Astrocyte (in vitro differentiated cells and primary cell): Measurements from ENCODE around the gene MYO1A. TPM values are rescaled to one million over a fixed set of nuclear protein-coding genes. Genes with fewer than 3 reads are reported as not detected.
"Not testable (repeated sequence)": the region's sequence is repeated elsewhere in the genome, so short reads cannot be mapped to it uniquely, and the experiment has no call there.

Experiments
- DNase-seq: peaks from one replicate; pipeline ENCODE4 v3.0.0-alpha.2; 2010; ENCODE audit warnings: low read depth
- FAIRE-seq: peaks from 2 replicates; lab custom pipeline; 2011; peaks lifted over from hg19 to GRCh38; lab: Jason Lieb, UNC
- H2AFZ ChIP-seq: 2 replicates; pipeline ENCODE4 v1.6.0; 2012; ENCODE audit warnings: low read depth, low read length, inconsistent platforms
- H3K27ac ChIP-seq: 2 replicates; pipeline ENCODE4 v1.5.1; 2011; ENCODE audit warnings: low read depth, low read length, inconsistent platforms
- H3K27me3 ChIP-seq: 2 replicates; pipeline ENCODE4 v1.6.0; 2011; ENCODE audit warnings: low read length, inconsistent platforms; ENCODE audit not compliant: insufficient read depth
- H3K36me3 ChIP-seq: 2 replicates; pipeline ENCODE4 v1.5.1; 2011; ENCODE audit warnings: low read length, inconsistent platforms; ENCODE audit not compliant: insufficient read depth
- H3K4me1 ChIP-seq: 2 replicates; pipeline ENCODE4 v1.5.1; 2011; ENCODE audit warnings: low read length, inconsistent platforms; ENCODE audit not compliant: insufficient read depth
- H3K4me2 ChIP-seq: 2 replicates; pipeline ENCODE4 v1.6.0; 2012; ENCODE audit warnings: low read length, inconsistent platforms
- H3K4me3 ChIP-seq: 2 replicates; pipeline ENCODE4 v1.5.1; 2011; ENCODE audit warnings: low read depth, mild to moderate bottlenecking, low read length, inconsistent platforms; ENCODE audit not compliant: insufficient read depth
- H3K79me2 ChIP-seq: 2 replicates; pipeline ENCODE4 v1.6.0; 2012; ENCODE audit warnings: mild to moderate bottlenecking, low read length, inconsistent platforms; ENCODE audit not compliant: insufficient read depth
- H3K9ac ChIP-seq: 2 replicates; pipeline ENCODE4 v1.6.0; 2012; ENCODE audit warnings: mild to moderate bottlenecking, low read length, inconsistent platforms
- H3K9me3 ChIP-seq: 2 replicates; pipeline ENCODE4 v1.5.1; 2012; ENCODE audit warnings: low read depth, mild to moderate bottlenecking, low read length, inconsistent platforms; ENCODE audit not compliant: insufficient read depth
- H4K20me1 ChIP-seq: 2 replicates; pipeline ENCODE4 v1.6.0; 2012; ENCODE audit warnings: low read length, inconsistent platforms; ENCODE audit not compliant: insufficient read depth
- H3K27ac Mint-ChIP-seq: one replicate; pipeline ENCODE4 v1.8.0; 2021; ENCODE audit warnings: mild to moderate bottlenecking, mixed read lengths; ENCODE audit not compliant: unreplicated experiment
- H3K27me3 Mint-ChIP-seq: one replicate; pipeline ENCODE4 v1.8.0; 2021; ENCODE audit warnings: low read depth, mixed read lengths; ENCODE audit not compliant: unreplicated experiment
- H3K36me3 Mint-ChIP-seq: one replicate; pipeline ENCODE4 v1.8.0; 2021; ENCODE audit warnings: low read depth, mixed read lengths; ENCODE audit not compliant: unreplicated experiment
- H3K4me1 Mint-ChIP-seq: one replicate; pipeline ENCODE4 v1.8.0; 2021; ENCODE audit warnings: low read depth, mixed read lengths; ENCODE audit not compliant: unreplicated experiment
- H3K4me3 Mint-ChIP-seq: one replicate; pipeline ENCODE4 v1.8.0; 2021; ENCODE audit warnings: mild to moderate bottlenecking, moderate library complexity, mixed read lengths; ENCODE audit not compliant: unreplicated experiment
- H3K9me3 Mint-ChIP-seq: one replicate; pipeline ENCODE4 v1.8.0; 2021; ENCODE audit warnings: mild to moderate bottlenecking, mixed read lengths; ENCODE audit not compliant: unreplicated experiment
- CTCF ChIP-seq: IDR thresholded peaks from 2 replicates; pipeline ENCODE4 v1.5.1; 2011; ENCODE audit warnings: low read depth, mild to moderate bottlenecking, inconsistent platforms, low read length, moderate library complexity; ENCODE audit not compliant: insufficient read depth
- EZH2 ChIP-seq: IDR thresholded peaks from 2 replicates; pipeline ENCODE4 v1.6.1; 2012; ENCODE audit warnings: mild to moderate bottlenecking, low read length, inconsistent platforms; ENCODE audit not compliant: insufficient read depth
- total RNA-seq: library from RNA; stranded (reverse); gene quantifications from 2 replicates; pipeline ENCODE4 v1.2.1, GENCODE V29; 2021

The MYO1A gene
- total RNA-seq, 1 donor from 2014 or later = 0.34 TPM

GRCh38 chr12:57019983-57020719 is 29.8 kb downstream of the MYO1A start:
- Mint-ChIP-seq H3K4me1 (peaks cover 1% of the 10 kb centered on the region), H3K27me3 (peaks cover 17% of the 10 kb centered on the region), H3K9me3 (no peaks in the 10 kb centered on the region), H3K27ac (no peak overlapping the region), H3K36me3 (no peaks in the 10 kb centered on the region), H3K4me3 (no peak overlapping the region)
- FAIRE-seq (no peak), DNase-seq (no peak)
- Histone ChIP-seq H3K9me3 (peaks cover 3% of the 10 kb centered on the region), H4K20me1 (no peaks in the 10 kb centered on the region), H3K27me3 (peaks cover 18% of the 10 kb centered on the region), H3K4me3 (no peak overlapping the region), H3K79me2 (no peaks in the 10 kb centered on the region), H3K4me1 (no peaks in the 10 kb centered on the region), H3K27ac (no peak overlapping the region), H3K36me3 (no peaks in the 10 kb centered on the region), H3K9ac (no peak overlapping the region), H2AFZ (no peak overlapping the region), H3K4me2 (no peak overlapping the region)
- TF ChIP-seq EZH2 (no peak), CTCF (no peak)

GRCh38 chr12:57018906-57019305 is 31.0 kb downstream of the MYO1A start:
- Histone ChIP-seq H3K27ac (no peak overlapping the region), H3K4me2 (no peak overlapping the region), H3K27me3 (peaks cover 22% of the 10 kb centered on the region), H3K4me1 (no peaks in the 10 kb centered on the region), H2AFZ (no peak overlapping the region), H3K79me2 (no peaks in the 10 kb centered on the region), H3K9ac (no peak overlapping the region), H3K9me3 (peaks cover 3% of the 10 kb centered on the region), H3K36me3 (no peaks in the 10 kb centered on the region), H4K20me1 (no peaks in the 10 kb centered on the region), H3K4me3 (no peak overlapping the region)
- Mint-ChIP-seq H3K4me1 (peaks cover 1% of the 10 kb centered on the region), H3K9me3 (no peaks in the 10 kb centered on the region), H3K27ac (no peak overlapping the region), H3K36me3 (no peaks in the 10 kb centered on the region), H3K27me3 (peaks cover 24% of the 10 kb centered on the region), H3K4me3 (no peak overlapping the region)
- TF ChIP-seq EZH2 = no peak
- DNase-seq (no peak), FAIRE-seq (no peak)

- H3K4me1 ChIP-seq, H4K20me1 ChIP-seq, H3K36me3 Mint-ChIP-seq, DNase-seq, H3K4me2 ChIP-seq, H2AFZ ChIP-seq, H3K9ac ChIP-seq, H3K9me3 ChIP-seq, H3K4me3 ChIP-seq, H3K79me2 ChIP-seq, H3K4me1 Mint-ChIP-seq, H3K4me3 Mint-ChIP-seq, H3K27ac Mint-ChIP-seq, H3K36me3 ChIP-seq, FAIRE-seq, H3K9me3 Mint-ChIP-seq, H3K27ac ChIP-seq: not testable (repeated sequence)
- H3K27me3 ChIP-seq = peaks cover 25% of the 10 kb centered on the region
- peaks cover 30% of the 10 kb centered on the region for H3K27me3 Mint-ChIP-seq
Measured at GRCh38 chr12:57018353-57018752, 31.6 kb downstream of the MYO1A start.
